HG02970 (cell line): ENCODE results near the gene DIS3L2.
"Not testable (repeated sequence)": the region's sequence is repeated elsewhere in the genome, so short reads cannot be mapped to it uniquely, and the experiment has no call there.

Experiments used
- ATAC-seq: cut with Tn5 transposase; IDR thresholded peaks from one replicate; pipeline ENCODE4 v1.9.1; 2021; ENCODE audit warnings: mild to moderate bottlenecking, moderate library complexity, moderate number of reproducible peaks; ENCODE audit not compliant: unreplicated experiment, low FRiP score

DIS3L2 gene

DNA sequence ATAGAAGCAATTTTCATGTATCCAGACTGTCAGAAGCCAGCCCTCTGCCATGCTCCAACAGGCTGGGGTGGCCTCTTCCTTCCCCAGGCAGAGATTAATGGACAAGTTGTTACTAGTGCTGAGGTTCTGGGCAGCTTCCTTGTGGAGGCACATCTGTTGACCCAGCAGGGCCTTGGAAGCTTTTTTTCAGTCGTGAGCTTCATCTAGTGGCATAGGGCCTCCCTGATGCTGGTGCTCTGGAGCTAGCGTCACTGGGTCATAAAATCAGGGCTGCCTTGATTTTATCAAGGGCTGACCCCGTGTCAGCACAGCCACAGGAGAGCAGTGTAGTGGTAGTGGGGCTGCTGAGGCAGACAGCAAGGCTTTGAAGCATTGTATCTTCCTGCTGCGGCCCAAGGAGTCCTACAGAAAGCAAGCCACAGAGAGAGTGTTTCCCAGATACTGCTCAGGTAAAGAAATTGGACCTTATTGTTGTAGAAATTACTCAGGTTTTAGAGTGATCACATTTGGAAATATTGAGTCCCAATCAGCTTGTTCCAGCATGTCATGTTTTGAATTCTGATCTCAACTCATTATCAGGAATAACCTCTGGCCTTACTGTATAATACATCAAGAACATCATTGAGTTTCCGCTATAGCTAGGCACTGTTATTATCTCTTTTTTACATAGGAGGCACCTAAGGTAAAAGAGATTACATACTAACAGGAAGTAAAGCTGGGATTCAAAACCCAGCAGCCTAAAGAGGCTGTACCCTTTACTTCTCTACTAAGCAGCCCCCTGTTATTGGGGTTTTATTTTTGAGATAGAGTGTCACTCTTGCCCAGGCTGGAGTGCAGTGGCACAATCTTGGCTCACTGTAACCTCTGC lies 324.7 kb downstream of the DIS3L2 start:
- ATAC-seq, result no peak

GRCh38 chr2:232287316-232287715 lies 325.8 kb downstream of the DIS3L2 start:
- ATAC-seq, result no peak

- ATAC-seq, result no peak
Measured at GRCh38 chr2:232288489-232289030, 327.0 kb downstream of the DIS3L2 start.

GRCh38 chr2:232290668-232291067 lies 329.2 kb downstream of the DIS3L2 start:
- no peak for ATAC-seq

- no peak for ATAC-seq
Measured at GRCh38 chr2:232291343-232291742, 329.8 kb downstream of the DIS3L2 start.

DNA sequence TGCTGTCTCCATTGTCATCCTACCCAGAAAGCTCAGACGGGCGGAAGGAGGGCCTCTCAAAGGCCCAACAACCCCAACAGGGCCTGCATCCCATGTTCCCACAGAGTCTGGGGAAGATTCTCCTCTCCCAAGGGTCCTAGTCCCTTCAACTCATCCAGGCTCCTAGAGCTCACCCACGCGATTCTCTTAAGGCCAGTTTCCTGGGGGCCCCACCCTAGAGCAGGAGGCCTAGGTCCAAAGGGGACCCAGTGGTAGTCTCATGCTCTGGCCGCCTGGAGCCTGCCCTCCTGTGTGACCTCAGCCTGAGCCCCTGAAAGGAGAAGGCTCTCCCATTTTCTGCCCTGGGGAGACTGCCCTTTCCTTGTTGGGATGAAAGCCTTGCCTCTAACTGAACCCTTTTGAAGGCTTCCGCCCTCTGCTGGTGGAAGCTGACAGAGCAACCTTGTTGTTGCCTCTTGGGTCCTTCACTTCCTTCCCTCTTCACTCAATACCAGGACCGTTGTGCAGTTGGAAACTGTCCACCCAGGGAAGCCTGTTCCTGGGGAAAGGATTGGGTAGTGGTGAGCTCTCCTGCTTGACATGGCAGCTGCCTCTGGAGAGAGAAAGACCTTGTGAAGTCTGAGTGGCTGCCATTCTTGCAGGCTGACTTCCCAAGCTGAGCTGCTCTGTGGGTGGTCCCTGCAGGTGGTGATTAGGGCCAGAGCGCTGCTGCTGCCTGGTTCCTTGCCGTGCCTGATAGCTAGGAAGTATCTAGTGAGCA lies 331.1 kb downstream of the DIS3L2 start:
- ATAC-seq, result no peak

GRCh38 chr2:232293191-232293590 lies 331.7 kb downstream of the DIS3L2 start:
- no peak for ATAC-seq

DNA sequence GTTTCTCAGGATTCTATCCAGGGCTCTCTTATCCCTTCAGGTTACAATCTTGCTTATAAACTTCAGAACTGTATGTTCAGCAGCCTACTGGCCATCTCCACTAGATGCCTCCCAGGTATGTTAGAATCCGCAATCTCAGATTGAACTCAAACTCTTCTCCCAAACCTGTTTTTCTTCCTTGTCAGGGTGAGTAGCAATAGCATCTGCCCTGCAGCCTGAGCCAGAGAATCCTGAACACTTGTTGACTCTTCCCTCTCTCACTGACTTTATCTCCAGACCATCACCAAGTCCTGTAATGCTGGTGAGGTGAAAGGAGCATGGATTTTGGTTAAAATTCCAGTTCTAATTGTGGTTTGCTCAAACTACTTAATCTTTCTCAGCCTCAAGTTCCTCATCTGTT lies 334.5 kb downstream of the DIS3L2 start:
- ATAC-seq, result no peak

DNA sequence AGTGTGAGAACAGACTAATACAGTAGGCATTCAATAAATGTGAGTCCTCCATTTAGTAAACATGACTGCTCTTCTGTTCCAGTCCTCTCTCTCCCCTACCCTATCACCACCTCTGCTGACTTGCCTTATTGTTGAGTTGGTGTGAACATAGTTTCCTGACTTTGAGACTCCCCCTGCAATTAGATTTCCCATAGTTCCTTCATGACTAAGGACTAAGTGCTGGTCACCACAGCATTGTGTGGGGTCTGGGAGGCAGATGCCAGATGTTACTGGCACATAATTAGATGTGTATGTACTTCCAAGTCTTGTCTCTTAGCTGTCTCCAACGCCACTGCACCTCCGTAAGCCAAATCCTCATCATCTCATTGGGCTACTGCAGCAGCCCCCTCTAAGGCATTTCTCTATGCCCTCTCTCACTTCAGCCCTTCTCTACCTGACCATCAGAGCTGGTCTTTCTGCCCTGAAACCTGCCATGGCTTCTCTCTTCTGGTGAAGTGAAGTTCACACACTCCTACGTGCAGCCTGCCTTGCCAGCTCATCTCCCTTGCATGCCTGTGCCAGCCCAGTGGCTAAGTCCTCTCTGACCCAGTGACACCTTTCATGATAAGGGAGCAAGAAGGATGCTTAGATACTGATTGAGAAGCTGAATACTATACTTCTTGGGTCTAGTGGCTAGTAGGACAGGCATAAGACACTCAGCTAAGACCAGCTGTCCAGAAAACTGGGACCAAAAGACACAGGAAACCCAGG lies 335.4 kb downstream of the DIS3L2 start:
- no peak for ATAC-seq

DNA sequence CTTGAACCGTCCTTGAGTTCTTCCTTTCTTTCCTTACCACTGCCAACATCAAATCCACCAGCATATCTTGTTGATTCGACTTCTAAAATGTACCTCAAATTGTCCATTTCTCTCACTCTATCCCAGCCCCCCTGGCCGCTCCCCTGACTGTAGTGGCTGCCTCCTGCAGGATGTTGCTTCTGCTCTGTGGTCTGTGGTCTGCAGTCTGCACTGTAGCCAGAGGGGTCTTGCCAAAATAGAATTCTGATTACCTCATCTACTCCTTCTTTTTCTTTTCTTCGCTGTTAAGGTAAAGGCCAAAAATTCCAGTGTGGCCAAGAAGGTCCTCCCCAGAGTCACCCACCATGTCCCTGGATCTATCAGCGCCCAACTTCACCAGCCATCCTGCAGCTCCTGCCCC lies 337.6 kb downstream of the DIS3L2 start:
- no peak for ATAC-seq

DNA sequence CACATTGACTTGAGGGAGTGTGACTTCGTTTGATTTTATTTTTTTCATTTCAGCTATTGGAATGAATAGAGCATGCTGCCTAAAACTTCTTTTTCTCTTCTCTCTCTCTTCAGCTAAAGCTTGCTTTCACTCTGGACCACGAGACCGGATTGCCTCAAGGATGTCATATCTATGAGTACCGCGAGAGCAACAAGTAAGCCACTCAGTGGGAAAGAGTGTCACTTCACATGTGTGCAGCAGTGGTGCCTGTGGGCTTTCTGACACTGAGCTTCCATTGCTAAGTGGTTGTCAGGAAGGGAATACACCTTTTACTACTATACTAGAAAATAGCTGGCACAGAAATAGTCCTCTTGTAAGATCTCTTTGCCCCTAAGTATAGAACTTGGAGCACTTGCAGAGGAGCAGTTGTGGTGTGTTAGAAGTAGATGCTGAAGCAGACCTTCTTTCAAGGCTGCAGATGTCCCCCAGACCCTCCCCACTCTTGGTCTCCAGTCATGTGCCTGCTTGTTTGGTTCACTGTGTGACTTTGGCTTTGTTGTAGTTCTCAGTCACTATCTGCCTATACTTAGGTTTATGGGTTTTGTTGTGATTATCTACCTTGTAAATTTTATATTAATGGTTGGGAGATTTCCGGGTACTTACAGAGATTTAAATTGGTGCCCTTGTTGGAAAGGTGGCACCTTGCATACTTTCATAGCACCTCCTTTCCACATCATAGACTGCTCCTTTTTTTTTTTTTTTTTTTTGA lies 338.6 kb downstream of the DIS3L2 start:
- no peak for ATAC-seq

DNA sequence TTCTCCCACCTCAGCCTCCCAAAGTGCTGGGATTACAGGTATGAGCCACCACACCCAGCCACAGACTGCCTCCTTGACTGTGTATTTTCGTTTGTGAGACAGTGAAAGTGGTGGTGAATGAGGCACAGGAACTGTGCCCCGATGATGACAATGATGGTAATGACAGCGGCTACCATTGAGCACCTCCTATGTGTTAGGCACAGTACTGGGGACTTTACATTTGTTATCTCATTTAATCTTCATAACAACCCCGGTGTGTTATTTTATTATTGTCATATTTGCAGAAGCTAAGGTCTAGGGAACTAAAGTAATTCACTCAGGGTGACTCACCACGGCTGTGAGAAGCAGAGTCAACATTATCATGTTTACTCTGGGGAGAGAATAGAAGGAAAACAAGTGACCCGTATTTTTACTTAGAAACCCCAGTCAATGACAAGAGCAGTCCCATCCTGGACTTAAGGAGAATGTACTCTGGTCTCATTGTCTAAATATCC lies 339.4 kb downstream of the DIS3L2 start:
- ATAC-seq, result no peak

GRCh38 chr2:232304236-232304635 lies 342.7 kb downstream of the DIS3L2 start:
- no peak for ATAC-seq

DNA sequence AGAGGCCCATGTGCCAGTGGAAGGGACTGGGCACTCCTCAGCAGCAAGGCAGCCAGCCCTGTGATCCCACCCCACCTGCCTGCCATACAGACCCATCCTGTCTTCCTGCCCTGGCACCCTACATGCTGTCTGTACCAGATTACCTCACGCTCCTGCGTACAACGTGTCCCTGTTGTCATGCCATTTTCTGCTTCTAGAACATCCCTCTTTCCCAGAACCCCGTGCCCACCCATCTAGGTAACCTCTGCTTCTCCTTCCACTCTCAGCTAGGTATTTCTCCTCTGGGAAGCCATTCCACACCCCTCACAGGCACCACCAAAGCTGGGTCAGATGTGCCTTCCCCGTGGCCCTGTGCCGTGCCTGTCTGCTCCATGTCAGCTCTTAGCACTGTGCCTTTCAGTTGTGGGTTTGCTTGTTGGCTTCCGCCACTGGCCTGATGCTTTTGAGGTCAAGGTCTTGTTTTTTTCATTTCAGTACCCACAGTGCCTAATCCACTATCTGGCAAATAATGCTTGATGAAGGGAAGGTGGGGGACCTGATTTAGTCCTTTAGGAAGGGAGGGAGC lies 345.3 kb downstream of the DIS3L2 start:
- no peak for ATAC-seq

GRCh38 chr2:232307854-232308253 lies 346.3 kb downstream of the DIS3L2 start:
- no peak for ATAC-seq

- no peak for ATAC-seq
Measured at GRCh38 chr2:232308986-232309385, 347.5 kb downstream of the DIS3L2 start.

DNA sequence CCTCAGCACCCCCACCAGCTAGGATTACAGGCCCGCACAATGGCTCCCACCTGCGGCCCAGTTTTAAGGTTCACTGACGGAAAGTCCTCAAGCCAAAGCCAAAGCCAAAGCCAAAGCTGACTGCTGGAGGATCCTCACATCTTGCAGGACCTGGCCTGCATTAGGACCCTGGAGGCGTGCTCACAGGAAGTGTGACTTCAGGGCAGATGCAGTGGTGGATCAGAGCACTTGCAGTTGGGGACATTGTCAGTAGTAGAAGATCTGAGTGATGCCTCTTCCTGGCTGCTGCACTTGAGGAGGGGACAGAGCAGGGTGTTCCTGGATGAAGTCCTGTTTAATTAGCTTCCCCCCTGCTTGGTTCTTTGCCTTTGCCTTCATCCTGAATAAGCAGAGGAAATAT lies 348.1 kb downstream of the DIS3L2 start:
- no peak for ATAC-seq

- ATAC-seq, result no peak
Measured at GRCh38 chr2:232310121-232310520, 348.6 kb downstream of the DIS3L2 start.

GRCh38 chr2:232310696-232311095 lies 349.2 kb downstream of the DIS3L2 start:
- no peak for ATAC-seq

DNA sequence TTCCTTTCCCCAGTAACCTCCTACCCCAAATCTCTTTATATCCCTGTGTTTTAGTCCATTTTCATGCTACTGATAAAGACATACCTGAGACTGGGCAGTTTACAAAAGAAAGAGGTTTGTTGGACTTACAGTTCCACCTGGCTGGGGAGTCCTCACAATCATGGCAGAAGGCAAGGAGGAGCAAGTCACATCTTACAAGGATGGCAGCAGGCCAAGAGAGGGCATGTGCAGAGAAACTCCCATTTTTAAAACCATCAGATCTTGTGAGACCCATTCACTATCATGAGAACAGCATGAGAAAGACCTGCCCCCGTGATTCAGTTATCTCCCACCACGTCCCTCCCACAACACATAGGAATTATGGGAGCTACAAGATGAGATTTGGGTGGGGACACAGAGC lies 352.1 kb downstream of the DIS3L2 start:
- ATAC-seq, result not testable (repeated sequence)
